GM19463 (cell line): ENCODE measurements around the gene NID2.

Experiments
- ATAC-seq: cut with Tn5 transposase; IDR thresholded peaks from one replicate; pipeline ENCODE4 v1.9.1; 2021; ENCODE audit warnings: mild to moderate bottlenecking, moderate library complexity; ENCODE audit not compliant: unreplicated experiment

Gene NID2

DNA sequence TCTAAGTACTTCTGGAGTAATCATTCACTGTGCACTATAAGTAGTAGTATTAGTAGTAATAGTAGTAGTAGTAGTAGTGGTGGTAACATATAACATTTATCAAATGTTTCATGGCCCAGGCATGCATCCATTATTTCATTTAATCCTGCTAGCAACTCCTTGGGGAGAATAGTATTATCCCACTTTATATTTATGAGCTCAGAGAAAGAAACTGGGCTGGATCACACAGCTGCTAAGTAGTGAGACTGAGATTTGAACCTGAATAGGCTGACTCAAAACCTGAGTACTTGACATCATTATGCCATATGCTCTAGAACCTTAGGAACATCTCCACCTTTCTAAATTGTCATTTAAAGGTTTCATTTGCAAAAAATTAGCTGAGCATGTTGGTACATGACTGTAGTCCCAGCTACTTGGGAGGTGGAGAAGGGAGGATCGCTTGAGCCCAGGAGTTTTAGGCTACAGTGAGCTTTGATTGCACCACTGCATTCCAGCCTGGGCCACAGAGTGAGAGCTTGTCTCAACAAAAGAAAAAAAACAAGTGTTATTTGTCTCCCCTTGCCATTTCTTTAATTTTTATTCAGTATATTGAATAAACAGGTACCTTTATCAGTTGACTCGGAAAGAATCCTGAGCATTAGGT is 11.4 kb upstream of the NID2 start:
- ATAC-seq = no peak

DNA sequence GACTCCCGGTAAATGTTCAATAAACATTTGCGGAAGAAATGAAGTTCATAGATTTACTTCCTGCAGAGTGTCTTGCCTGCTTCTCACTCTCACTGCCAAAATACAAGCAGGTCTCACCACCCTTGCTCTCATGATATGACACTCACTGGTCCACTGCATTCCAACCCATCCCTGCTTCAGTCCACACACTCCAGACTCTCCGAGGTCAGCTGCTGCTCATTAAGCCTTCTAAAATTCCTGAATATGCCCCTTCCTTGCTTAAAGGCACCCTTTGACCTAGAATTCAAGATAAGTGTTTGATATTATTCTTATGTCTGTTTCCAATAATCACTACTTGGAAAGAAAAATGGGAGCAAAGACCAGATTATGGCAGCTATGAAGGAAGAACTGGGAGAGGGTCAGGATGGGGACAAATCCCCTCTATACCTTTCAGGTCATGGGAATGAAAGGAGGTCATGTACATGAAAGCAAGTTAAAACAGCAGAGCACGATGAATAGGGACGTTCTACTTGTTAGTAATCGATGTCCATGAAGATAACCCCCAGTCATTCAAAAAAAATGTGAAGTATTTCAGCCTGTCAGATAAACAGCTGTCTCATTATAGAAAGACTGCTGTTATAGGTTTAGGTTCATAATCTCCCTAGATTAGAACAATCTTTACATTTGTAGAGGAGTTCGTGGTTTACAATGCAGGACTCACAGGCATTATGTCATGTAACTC is 10.5 kb upstream of the NID2 start:
- ATAC-seq = no peak

GRCh38 chr14:52078721-52079120 is 9.9 kb upstream of the NID2 start:
- no peak for ATAC-seq

- no peak for ATAC-seq
Measured at GRCh38 chr14:52078095-52078531, 9.3 kb upstream of the NID2 start.

GRCh38 chr14:52077256-52077979 is 8.6 kb upstream of the NID2 start:
- ATAC-seq = no peak

DNA sequence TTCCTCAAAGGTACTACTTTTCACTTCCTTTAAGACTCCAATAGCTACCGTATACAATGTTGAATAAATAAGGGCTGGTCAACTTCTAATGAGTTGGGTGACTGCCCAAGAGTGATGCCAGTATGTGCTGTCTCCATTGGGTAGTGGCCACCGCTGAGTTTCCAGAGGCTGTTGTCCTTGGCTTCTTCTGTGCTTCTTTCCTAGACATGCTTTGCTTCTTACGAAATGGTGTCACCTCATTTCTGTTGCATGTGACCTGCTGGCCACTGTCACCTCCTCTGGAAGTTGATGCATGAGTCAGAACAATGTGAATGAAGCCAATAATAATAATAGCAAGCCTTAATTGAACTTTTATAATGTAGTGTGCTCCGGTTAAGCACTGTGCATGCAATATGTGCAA is 7.5 kb upstream of the NID2 start:
- ATAC-seq = no peak

- no peak for ATAC-seq
Measured at GRCh38 chr14:52075371-52075770, 6.5 kb upstream of the NID2 start.

DNA sequence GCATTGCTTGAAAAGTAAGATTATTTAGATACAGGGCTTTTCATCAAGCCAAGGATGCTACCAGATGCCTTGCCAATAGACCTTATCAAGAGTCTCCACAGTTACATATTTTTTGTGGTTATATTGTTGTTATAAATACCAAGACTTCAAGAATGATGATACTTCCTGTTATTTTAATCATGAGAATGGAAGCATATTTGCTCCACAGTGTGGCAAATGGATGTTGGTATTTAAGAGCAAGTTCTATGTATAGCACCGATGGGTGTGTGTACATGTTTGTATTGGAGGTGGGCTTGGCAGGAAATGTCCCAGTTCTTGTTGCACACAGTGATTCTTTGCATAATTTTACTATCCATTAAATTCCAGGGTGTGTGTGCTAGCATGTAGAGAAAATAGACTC is 4.4 kb upstream of the NID2 start:
- ATAC-seq = no peak

DNA sequence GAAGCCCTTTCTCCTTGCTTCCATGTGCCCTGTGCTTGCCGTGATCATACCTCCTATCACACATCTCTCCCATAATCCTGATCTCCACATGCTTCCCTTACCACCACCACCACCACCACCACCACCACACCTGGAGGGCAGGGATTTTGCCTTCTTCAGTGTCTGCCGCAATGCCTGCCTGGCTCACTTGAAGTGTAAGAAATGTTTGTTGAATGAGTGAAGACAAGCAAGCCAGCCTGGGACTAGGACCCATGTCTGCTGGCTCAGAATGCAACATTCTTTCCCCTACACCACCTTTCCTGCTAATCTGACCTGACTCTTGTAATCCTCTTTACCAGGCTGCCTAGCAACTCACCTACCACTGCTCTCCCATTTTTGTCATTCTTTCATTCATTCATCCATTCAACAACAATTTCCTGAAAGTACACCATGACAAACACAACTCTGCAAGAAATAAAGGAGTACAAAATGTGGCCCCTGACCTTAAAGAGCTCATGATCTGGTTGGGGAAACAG is 3.5 kb upstream of the NID2 start:
- no peak for ATAC-seq

DNA sequence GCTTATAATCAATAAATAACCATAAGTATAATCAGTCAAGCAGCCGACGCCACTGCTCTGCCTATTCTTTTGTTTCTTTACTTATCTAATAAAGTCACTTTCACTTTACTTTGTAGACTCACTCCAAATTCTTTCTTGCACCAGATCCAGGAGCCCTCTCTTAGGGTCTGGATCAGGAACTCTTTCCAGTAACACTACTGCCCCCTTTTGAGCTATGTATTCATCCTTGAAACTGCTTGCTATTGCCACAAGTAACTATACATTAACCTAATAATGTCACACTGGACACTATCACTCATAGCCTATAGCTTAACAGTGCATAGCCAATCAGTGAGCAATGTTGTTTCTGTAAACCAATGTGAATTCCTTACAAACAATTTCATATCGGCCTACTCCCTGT is 2.8 kb upstream of the NID2 start:
- ATAC-seq = no peak

DNA sequence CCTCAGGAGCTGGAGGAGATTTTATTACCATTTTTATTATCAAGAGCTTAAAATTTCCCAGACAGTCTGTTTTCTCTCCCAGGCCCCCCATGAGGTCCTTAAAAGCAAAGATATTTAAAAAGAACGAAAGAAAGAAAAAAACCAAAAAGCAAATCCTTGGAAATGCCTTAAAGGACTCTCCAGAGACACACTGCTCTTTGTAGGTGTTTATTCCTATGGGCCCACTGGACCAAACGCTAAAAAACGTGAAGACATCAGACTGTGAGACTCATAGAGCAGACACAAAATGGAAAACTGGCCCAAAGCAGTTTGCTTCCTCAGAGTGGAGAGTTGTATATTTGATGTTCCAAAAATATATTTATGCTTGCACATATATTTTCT is 1.2 kb upstream of the NID2 start:
- ATAC-seq = no peak

- ATAC-seq = no peak
Measured at GRCh38 chr14:52069307-52070050, 620 bp upstream of the NID2 start.

DNA sequence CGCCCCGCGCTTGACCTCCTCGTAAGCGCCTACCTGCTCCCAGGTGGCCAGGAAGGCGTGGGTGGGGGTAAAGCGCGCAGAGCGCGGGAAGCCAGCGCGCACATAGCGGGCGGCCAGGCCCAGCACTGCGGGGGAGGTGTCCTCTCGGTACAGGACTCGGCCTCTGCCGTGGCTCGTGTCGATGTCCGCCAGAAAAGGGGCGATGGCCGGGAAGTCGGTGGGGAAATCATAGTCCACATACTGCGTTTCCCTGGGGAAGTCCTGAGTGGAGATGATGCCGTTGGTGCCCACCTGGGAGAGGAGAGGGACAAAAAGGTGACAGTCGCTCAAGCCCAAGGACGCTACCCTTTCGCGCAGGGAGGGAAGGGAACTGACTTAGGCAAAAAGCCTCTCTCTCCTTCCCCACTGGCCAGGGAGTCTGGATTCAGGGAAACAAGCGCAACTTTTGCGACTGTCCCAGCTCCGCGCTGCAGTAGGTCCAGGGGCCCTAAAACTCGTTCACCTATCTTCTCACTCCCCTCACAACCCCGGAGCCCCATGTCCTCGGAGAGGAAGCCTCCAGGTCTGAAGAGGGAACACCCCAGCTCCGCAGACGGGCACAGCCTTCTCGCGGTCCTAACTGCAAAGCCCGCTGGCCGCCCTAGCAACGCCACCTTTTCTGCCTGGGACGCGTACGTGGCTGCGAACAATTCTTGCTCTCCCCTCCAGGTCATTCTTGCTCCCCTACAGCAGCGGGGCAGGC is 815 bp downstream of the NID2 start:
- no peak for ATAC-seq

- no peak for ATAC-seq
Measured at GRCh38 chr14:52064174-52064573, 4.7 kb downstream of the NID2 start.

GRCh38 chr14:52063052-52063462 is 5.8 kb downstream of the NID2 start:
- ATAC-seq = no peak

- ATAC-seq = no peak
Measured at GRCh38 chr14:52061890-52062289, 7.0 kb downstream of the NID2 start.

- ATAC-seq = no peak
Measured at GRCh38 chr14:52061390-52061789, 7.5 kb downstream of the NID2 start.

DNA sequence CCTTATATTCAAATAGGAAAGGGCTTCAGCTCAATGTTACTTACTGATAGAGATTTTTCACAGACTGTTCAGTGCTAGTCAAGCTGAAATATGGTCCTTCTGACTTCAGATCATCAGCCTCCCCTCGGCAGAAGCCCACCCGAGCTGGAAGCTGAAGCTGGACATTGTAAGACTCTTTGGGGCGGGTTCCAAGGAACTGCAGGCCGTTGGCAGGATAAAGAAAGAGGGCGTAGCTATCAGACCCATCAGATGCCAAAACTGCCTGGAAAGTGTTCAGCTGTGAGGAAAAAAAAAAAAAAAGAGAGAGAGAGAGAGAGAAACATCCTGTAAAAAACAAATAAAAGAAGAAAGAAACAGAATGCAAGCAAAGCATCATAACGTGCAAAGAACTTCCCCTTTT is 8.8 kb downstream of the NID2 start:
- no peak for ATAC-seq

- ATAC-seq = no peak
Measured at GRCh38 chr14:52059649-52060048, 9.2 kb downstream of the NID2 start.

GRCh38 chr14:52058341-52058740 is 10.5 kb downstream of the NID2 start:
- ATAC-seq = no peak

- ATAC-seq = no peak
Measured at GRCh38 chr14:52055167-52055566, 13.7 kb downstream of the NID2 start.
